8988T (cell line): ENCODE data around the gene GABRB3.
"Not testable (repeated sequence)": the region's sequence is repeated elsewhere in the genome, so short reads cannot be mapped to it uniquely, and the experiment has no call there.

ENCODE experiments used
- DNase-seq: peaks from one replicate; pipeline ENCODE4 v3.0.0; 2011

Gene GABRB3

GRCh38 chr15:26731965-26732364 is 40.9 kb downstream of the GABRB3 start:
- no peak for DNase-seq

GRCh38 chr15:26729581-26729980 is 43.3 kb downstream of the GABRB3 start:
- no peak for DNase-seq

- DNase-seq: no peak
These were observed 43.8 kb downstream of the GABRB3 start for GRCh38 chr15:26729030-26729429.

- DNase-seq: no peak
These were observed 48.3 kb downstream of the GABRB3 start for GRCh38 chr15:26724381-26725150.

GRCh38 chr15:26722621-26723160 is 50.2 kb downstream of the GABRB3 start:
- DNase-seq: no peak

GRCh38 chr15:26721232-26721967 is 51.5 kb downstream of the GABRB3 start:
- no peak for DNase-seq

GRCh38 chr15:26720546-26720945 is 52.3 kb downstream of the GABRB3 start:
- no peak for DNase-seq

- DNase-seq: not testable (repeated sequence)
These were observed 53.0 kb downstream of the GABRB3 start for GRCh38 chr15:26719866-26720265.

- no peak for DNase-seq
These were observed 56.8 kb downstream of the GABRB3 start for GRCh38 chr15:26716069-26716468.

- no peak for DNase-seq
These were observed 59.4 kb downstream of the GABRB3 start for GRCh38 chr15:26713498-26713897.

- DNase-seq: no peak
These were observed 60.5 kb downstream of the GABRB3 start for GRCh38 chr15:26712335-26712734.

- no peak for DNase-seq
These were observed 61.4 kb downstream of the GABRB3 start for GRCh38 chr15:26711445-26711844.

GRCh38 chr15:26702381-26702780 is 70.5 kb downstream of the GABRB3 start:
- DNase-seq: no peak

GRCh38 chr15:26698555-26698954 is 74.3 kb downstream of the GABRB3 start:
- DNase-seq: no peak

GRCh38 chr15:26697913-26698312 is 75.0 kb downstream of the GABRB3 start:
- DNase-seq: no peak

- DNase-seq: no peak
These were observed 81.6 kb downstream of the GABRB3 start for GRCh38 chr15:26691249-26691648.

GRCh38 chr15:26690778-26691177 is 82.1 kb downstream of the GABRB3 start:
- no peak for DNase-seq

GRCh38 chr15:26689462-26689861 is 83.4 kb downstream of the GABRB3 start:
- no peak for DNase-seq

- DNase-seq: no peak
These were observed 86.2 kb downstream of the GABRB3 start for GRCh38 chr15:26686547-26687187.

- DNase-seq: no peak
These were observed 90.2 kb downstream of the GABRB3 start for GRCh38 chr15:26682598-26683164.

GRCh38 chr15:26679927-26680326 is 92.9 kb downstream of the GABRB3 start:
- DNase-seq: no peak

- no peak for DNase-seq
These were observed 96.8 kb downstream of the GABRB3 start for GRCh38 chr15:26676115-26676514.

GRCh38 chr15:26674467-26674866 is 98.4 kb downstream of the GABRB3 start:
- DNase-seq: no peak
